ENCODE results near the gene EFCAB5.
"Not testable (repeated sequence)": the region's sequence is repeated elsewhere in the genome, so short reads cannot be mapped to it uniquely, and the experiment has no call there.

Gene EFCAB5

DNA sequence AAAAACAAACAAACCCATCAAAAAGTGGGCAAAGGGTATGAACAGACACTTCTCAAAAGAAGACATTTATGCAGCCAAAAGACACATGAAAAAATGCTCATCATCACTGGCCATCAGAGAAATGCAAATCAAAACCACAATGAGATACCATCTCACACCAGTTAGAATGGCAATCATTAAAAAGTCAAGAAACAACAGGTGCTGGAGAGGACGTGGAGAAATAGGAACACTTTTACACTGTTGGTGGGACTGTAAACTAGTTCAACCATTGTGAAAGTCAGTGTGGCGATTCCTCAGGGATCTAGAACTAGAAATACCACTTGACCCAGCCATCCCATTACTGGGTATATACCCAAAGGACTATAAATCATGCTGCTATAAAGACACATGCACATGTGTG is 83.9 kb downstream of the EFCAB5 start:
- not testable (repeated sequence) for H3K27ac Mint-ChIP-seq, H3K27me3 Mint-ChIP-seq, H3K4me1 Mint-ChIP-seq, H3K4me3 Mint-ChIP-seq, ATAC-seq, H3K9me3 Mint-ChIP-seq, H3K36me3 Mint-ChIP-seq

DNA sequence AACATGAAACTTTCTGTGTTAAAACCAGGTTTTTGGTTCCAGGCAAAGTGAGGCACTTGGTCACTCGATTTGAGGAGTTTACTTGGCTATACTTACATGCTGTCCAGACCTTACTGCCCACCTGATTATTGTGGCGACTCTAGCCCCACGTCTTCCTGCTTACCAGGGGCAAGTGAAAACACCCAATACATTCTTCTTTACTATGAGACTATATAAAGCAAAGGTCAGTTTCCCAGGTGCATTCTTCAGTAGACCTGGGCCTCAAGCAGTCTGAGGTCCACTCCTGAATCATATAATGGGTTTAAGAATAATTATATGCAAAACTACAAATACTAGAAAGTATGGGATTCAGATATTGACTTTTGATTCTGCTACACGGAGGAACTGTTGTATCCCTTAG is 86.2 kb downstream of the EFCAB5 start:
- Mint-ChIP-seq H3K27ac (no peak overlapping the region), H3K9me3 (no peaks in the 10 kb centered on the region), H3K4me3 (no peak overlapping the region), H3K36me3 (no peaks in the 10 kb centered on the region), H3K4me1 (no peaks in the 10 kb centered on the region), H3K27me3 (no peaks in the 10 kb centered on the region)
- ATAC-seq = no peak

DNA sequence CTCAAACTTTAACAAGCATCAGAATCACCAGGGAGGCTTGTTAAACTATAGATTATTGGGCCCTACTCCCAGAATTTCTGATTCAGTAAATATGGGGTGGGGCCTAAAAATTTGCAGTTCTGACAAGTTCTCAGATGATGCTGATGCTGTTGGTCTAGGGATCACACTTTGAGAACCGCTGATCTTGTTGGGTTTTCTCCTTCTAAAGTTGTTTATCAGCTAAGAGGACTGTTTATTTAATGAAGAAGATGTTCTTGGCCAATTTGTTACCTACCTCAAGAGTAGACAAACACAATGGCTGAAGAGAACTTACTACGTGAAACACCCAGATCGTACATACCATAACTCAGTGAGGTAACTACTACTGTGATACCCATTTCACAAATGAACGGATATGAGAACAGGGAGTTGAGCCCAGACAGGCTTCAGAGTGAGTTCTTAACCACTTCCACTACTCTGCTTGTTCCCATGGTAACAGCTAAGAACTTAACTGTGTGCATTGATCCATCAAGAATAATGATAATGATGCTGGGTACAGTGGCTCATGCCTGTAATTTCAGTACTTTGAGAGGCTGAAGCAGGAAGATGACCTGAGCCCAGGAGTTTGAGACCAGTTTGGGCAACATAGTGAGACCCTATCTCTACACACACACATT is 89.9 kb downstream of the EFCAB5 start:
- no peaks in the 10 kb centered on the region for H3K4me1 Mint-ChIP-seq
- H3K9me3 Mint-ChIP-seq = no peaks in the 10 kb centered on the region
- no peak overlapping the region for H3K4me3 Mint-ChIP-seq
- H3K27ac Mint-ChIP-seq = no peak overlapping the region
- ATAC-seq = peak; percentile 68
- H3K36me3 Mint-ChIP-seq = no peaks in the 10 kb centered on the region
- H3K27me3 Mint-ChIP-seq = no peaks in the 10 kb centered on the region

DNA sequence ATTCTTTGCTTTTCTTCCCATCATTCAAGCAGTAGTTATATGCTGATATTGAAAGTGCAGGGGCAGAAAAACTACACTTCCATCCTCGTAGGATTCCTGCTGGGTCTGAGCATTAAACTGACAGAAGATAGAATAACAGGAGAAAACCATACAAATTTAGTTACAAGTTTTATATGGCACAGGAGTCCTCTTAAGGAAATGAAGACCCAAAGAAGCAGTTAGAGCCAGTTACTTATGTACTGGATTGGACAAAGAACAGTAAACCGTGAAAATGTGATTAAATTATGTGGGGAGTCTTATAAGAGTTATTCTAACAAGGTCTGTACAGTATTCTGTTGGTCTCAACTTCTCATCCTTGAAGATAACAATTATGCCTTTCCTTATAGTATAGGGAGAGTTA is 93.9 kb downstream of the EFCAB5 start:
- Mint-ChIP-seq H3K36me3 (no peaks in the 10 kb centered on the region), H3K27ac (no peak overlapping the region), H3K4me3 (no peak overlapping the region), H3K9me3 (no peaks in the 10 kb centered on the region), H3K4me1 (peaks cover 4% of the 10 kb centered on the region), H3K27me3 (no peaks in the 10 kb centered on the region)
- ATAC-seq = no peak

DNA sequence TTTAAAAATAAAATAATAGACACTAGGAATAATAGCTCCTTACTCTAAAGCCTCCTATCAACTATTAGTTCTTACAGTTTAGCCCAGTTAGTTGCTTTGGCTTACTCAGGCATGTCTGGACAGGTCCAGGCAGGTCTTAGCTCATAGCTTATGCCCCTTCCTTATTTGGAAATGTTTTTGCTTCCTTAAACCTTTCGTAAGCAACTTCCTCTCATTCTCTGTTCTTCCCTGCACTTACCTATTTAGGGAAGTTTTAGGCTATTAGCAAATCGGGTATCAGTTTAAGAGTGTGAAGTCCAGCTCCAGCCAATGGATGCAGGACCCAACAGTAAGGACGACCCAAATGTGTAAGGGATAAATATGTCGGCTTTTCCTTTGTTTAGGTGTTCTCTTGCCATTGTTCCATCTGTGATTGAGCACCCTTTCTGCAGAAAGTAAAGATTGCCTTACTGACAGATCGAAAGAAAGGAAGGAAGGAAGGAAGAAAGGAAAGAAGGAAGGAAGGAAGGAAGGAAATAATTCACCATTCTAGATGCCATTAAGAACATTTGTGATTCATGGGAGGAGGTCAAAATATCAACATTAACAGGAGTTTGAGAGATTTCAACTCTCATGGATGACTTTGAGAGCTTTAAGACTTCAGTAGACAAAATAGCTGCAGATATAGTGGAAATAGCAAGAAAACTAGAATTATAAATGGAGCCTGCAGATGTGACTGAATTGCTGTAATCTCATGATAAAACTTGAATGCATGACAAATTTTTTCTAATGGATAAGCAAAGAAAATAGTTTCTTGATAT is 99.5 kb downstream of the EFCAB5 start:
- not testable (repeated sequence) for H3K36me3 Mint-ChIP-seq, ATAC-seq, H3K4me3 Mint-ChIP-seq, H3K9me3 Mint-ChIP-seq
- Mint-ChIP-seq H3K27me3 (peaks cover 10% of the 10 kb centered on the region), H3K27ac (peak overlapping the region; percentile 64), H3K4me1 (peaks cover 13% of the 10 kb centered on the region)

DNA sequence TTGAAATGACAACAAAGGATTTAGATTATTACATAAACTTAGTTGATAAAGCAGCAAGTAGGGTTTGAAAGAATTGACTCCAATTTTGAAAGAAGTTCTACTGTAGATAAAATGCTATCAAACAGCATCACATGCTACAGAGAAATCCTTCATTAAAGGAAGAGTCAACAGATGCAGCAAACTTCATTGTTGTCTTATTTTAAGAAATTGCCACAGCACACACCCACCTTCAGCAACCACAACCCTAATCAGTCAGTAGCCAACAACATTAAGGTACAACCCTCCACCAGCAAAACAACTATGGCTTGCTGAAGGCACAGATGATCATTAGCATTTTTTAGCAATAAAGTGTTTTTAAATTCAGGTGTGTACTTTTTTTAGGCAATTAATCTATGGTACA is 100.1 kb downstream of the EFCAB5 start:
- peaks cover 13% of the 10 kb centered on the region for H3K4me1 Mint-ChIP-seq
- H3K36me3 Mint-ChIP-seq = no peaks in the 10 kb centered on the region
- no peak overlapping the region for H3K27ac Mint-ChIP-seq
- H3K4me3 Mint-ChIP-seq = no peak overlapping the region
- H3K9me3 Mint-ChIP-seq = peaks cover 4% of the 10 kb centered on the region
- ATAC-seq = no peak
- peaks cover 10% of the 10 kb centered on the region for H3K27me3 Mint-ChIP-seq

DNA sequence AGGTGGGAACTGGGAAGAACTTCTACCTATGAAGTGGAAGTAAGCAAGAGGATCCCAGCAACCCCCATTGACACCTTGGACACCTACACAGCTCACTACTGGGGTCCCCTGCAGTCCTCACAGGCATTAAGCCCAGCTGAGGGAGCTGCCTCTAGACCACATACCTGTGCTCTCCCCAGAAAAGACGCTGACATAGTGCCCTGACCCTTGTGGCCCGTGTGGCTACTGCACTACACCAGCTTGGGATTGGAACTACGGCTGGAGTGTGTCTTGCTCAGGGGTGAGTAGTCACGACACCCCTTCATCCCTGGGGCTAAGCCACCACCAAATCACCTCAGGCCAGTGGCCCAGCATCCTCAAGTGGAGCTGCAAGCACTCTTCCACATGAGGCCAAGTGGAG is 120.9 kb downstream of the EFCAB5 start:
- Mint-ChIP-seq H3K4me1 (no peaks in the 10 kb centered on the region), H3K36me3 (peaks cover 22% of the 10 kb centered on the region), H3K4me3 (no peak overlapping the region), H3K27me3 (peaks cover 39% of the 10 kb centered on the region), H3K9me3 (peaks cover 16% of the 10 kb centered on the region), H3K27ac (no peak overlapping the region)
- ATAC-seq = no peak

DNA sequence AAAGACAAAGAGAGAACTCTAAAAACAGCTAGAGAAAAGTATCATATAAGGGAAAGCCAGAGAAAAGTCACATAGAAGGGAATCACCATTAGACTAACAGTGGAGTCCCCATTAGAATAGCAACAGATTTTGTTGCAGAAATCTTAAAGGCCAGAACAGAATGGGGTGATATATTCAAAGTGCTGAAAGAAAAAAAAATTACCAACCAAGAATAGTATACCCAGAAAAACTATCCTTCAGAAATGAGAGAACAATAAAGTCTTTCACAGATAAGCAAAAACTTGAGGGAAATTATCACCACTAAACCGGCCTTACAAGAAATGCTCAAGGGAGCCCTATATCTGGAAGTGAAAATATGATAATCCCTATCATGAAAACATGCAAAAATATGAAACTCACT is 123.3 kb downstream of the EFCAB5 start:
- peaks cover 40% of the 10 kb centered on the region for H3K27me3 Mint-ChIP-seq
- no peaks in the 10 kb centered on the region for H3K4me1 Mint-ChIP-seq
- H3K36me3 Mint-ChIP-seq = peaks cover 22% of the 10 kb centered on the region
- no peak overlapping the region for H3K4me3 Mint-ChIP-seq
- no peak overlapping the region for H3K27ac Mint-ChIP-seq
- no peak for ATAC-seq
- peaks cover 19% of the 10 kb centered on the region for H3K9me3 Mint-ChIP-seq

DNA sequence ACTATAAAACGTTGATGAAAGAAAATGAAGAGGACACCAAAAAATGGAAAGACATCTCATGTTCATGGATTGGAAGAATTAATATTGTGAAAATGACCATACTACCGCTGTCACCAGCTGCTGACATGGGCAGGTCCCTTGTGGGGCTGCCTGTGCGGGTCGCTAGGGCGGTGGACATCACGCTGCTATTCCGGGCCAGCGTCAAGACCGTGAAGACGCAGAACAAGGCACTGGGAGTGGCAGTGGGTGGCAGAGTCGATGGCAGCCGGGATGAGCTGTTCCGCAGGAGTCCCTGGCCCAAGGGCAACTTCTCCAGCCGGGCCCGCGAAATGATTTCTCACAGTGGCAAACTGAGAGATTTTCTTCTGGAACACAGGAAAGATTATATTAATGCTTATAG is 127.0 kb downstream of the EFCAB5 start:
- H3K27ac Mint-ChIP-seq = no peak overlapping the region
- peaks cover 19% of the 10 kb centered on the region for H3K9me3 Mint-ChIP-seq
- peaks cover 30% of the 10 kb centered on the region for H3K27me3 Mint-ChIP-seq
- H3K4me3 Mint-ChIP-seq = no peak overlapping the region
- H3K4me1 Mint-ChIP-seq = no peaks in the 10 kb centered on the region
- no peak for ATAC-seq
- peaks cover 22% of the 10 kb centered on the region for H3K36me3 Mint-ChIP-seq

DNA sequence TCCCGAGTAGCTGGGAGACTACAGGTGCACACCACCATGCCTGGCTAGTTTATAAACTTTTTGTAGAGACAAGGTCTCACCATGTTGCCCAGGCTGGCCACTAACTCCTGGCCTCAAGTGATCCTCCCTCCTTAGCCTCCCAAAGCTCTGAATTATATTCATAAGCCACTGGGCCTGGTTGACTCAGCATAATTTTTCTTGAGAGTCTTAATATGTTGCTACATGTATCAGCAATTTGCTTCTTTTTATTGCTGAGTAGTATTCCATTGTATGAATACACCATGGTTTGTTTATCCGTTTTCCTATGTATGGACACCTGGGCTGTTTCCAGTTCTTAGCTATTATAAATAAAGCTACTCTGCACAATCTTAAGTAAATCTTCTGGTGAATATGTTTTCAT is 132.8 kb downstream of the EFCAB5 start:
- Mint-ChIP-seq H3K27ac (no peak overlapping the region), H3K36me3 (no peaks in the 10 kb centered on the region), H3K4me1 (no peaks in the 10 kb centered on the region), H3K4me3 (no peak overlapping the region), H3K9me3 (no peaks in the 10 kb centered on the region), H3K27me3 (peaks cover 9% of the 10 kb centered on the region)
- no peak for ATAC-seq

DNA sequence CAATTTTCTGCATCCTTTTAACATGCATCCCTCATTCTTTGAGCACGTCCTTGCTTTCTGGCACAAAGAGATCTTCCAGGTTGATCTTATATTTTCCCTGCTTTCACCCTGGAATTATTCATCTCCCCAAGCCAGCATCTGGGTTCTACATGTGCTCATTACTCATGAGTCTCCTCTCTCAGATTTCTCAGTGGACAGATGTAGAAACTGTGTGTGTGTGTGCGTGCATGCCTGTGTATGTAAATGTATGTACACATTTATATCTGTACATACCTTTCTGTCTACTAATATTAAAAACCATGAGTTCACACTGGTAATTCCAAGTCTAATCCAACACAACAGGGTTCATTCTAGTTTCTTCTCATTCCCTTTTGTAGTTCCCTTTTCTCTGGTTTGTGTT is 133.3 kb downstream of the EFCAB5 start:
- Mint-ChIP-seq H3K4me3 (no peak overlapping the region), H3K4me1 (no peaks in the 10 kb centered on the region), H3K9me3 (no peaks in the 10 kb centered on the region), H3K27me3 (peaks cover 9% of the 10 kb centered on the region), H3K36me3 (no peaks in the 10 kb centered on the region), H3K27ac (no peak overlapping the region)
- ATAC-seq = no peak

DNA sequence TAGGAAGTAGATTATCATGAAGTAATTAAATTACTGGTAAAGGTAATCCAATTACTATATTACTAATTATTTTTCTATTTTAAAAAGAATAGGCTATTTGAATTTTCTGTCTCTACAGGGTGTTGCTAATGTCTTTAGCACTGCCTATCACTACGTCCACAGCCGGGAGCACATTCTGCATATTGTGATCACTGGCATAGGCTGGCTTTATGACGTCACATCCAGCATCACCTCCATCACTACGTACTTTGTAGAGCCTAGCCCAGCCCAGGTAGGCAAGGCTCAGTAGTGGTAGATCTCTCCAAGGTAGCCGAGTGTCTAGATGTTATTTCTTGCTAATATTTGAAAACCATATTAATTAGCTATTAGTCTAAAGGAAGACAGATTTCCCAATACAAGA is 141.3 kb downstream of the EFCAB5 start:
- peaks cover 12% of the 10 kb centered on the region for H3K27me3 Mint-ChIP-seq
- no peak overlapping the region for H3K4me3 Mint-ChIP-seq
- H3K4me1 Mint-ChIP-seq = no peaks in the 10 kb centered on the region
- H3K9me3 Mint-ChIP-seq = peaks cover 5% of the 10 kb centered on the region
- H3K27ac Mint-ChIP-seq = no peak overlapping the region
- no peaks in the 10 kb centered on the region for H3K36me3 Mint-ChIP-seq
- no peak for ATAC-seq

DNA sequence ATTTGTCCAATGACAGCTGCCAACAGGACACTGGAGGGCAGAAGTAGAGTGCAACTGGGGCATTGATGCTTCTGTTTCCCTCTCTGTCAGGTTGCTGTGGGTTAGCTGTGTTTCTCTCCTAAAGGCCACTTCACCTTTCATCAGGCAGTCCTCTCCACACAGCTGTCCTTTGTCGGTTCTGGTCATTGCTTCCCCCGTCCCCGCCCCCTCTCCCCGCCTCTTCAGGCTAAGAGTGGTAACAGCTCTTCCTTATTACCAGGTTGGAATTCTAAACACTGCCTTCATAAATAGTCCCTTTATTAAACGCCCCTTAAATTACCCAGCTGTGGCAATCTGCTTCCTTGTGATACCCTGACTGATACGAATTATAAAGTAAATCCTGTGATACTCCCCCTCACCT is 143.4 kb downstream of the EFCAB5 start:
- Mint-ChIP-seq H3K27ac (no peak overlapping the region), H3K4me1 (no peaks in the 10 kb centered on the region), H3K4me3 (no peak overlapping the region), H3K27me3 (peaks cover 17% of the 10 kb centered on the region), H3K9me3 (peaks cover 5% of the 10 kb centered on the region), H3K36me3 (no peaks in the 10 kb centered on the region)
- ATAC-seq = no peak

DNA sequence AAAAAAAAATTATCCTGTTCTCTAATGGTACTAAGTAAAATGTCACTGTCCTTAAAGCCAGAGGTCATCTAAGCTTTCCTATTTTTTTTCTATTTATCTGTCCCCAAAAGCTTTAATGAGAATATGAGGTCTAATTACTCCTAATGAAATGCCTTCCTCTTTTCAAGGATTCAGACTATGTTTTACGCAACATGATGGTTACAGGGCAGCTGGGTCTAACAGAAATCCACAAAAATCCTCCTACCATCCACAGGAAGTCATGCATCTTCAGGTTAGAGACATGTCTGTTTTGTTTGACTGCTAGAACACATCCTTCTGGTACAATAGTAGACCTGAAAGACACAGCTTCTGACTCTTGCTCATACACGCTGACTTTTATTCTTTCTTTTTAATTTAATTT is 145.5 kb downstream of the EFCAB5 start:
- peaks cover 25% of the 10 kb centered on the region for H3K27me3 Mint-ChIP-seq
- H3K4me3 Mint-ChIP-seq = no peak overlapping the region

DNA sequence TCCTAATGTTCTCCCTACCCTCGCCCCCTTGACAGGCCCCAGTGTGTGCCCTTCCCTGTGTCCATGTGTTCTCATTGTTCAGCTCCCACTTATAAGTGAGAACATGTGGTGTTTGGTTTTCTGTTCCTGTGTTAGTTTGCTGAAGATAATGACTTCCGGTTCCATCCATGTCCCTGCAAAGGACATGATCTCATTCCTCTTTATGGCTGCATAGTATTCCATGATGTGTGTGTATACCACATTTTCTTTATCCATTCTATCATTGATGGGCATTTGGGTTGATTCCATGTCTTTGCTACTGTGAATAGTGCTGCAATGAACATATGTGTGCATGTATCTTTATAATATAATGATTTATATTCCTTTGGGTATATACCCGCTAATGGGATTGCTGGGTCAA is 146.0 kb downstream of the EFCAB5 start:
- H3K27me3 Mint-ChIP-seq = peaks cover 25% of the 10 kb centered on the region
- not testable (repeated sequence) for H3K36me3 Mint-ChIP-seq, H3K9me3 Mint-ChIP-seq, H3K27ac Mint-ChIP-seq, H3K4me3 Mint-ChIP-seq, H3K4me1 Mint-ChIP-seq, ATAC-seq

More for the DNA sequence above, 145.5 kb downstream of the EFCAB5 start:
- Mint-ChIP-seq H3K4me1 (no peaks in the 10 kb centered on the region), H3K9me3 (peaks cover 5% of the 10 kb centered on the region), H3K27ac (no peak overlapping the region), H3K36me3 (no peaks in the 10 kb centered on the region)
- no peak for ATAC-seq

DNA sequence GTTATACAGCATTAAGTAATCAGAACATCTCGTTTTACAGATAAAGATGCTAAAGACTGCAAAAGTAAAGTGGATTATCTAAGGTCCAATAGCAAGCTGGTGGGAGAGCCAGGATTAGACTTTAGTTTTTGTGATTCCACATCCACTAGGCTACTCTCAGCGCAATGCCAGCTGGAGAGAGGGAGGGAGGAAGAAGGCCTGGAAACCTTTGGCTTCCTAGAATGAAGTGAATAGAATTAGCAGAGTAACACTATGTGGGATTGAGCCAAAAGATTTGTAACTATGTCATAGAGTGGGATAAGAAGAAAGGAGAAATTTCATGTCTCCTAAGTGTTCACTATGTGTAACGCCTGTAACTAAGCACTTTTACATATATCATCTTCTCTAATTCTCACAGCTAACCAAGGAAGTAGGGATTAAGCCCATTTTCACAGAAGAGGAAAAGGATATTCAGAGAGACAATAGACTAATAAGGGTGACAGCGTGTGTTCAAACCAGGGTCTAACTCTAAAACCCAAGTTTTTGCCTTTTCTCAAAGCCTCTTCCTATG is 149.8 kb downstream of the EFCAB5 start:
- no peak overlapping the region for H3K27ac Mint-ChIP-seq
- H3K36me3 Mint-ChIP-seq = no peaks in the 10 kb centered on the region
- H3K4me3 Mint-ChIP-seq = no peak overlapping the region
- H3K4me1 Mint-ChIP-seq = peaks cover 19% of the 10 kb centered on the region
- H3K9me3 Mint-ChIP-seq = peaks cover 4% of the 10 kb centered on the region
- H3K27me3 Mint-ChIP-seq = peaks cover 44% of the 10 kb centered on the region
- no peak for ATAC-seq

All from stimulated activated memory B cell treated with anti-CD40 and anti-IgM and Interleukin-4, amounts not matched to agents 10 μg/mL and 1 μg/mL and 100 μg/mL, for 72 hours (primary cell).